Caco-2 (cell line): Measurements from ENCODE around the gene MEMO1. TPM values are rescaled to one million over a fixed set of nuclear protein-coding genes. Genes with fewer than 3 reads are reported as not detected.

ENCODE experiments used
- BruUV-seq: library from RNA; stranded (reverse); fragments of 400-500 nt; replicated peaks from 2 replicates; lab custom pipeline; 2021; lab: Mats Ljungman, UMichigan
- CTCF ChIA-PET: fragments of 300-600 bp; sonication (Branson Sonifier 250); formaldehyde crosslinking; loops from one replicate; lab custom pipeline; 2022; ENCODE audit warnings: antibody characterized with exemption; lab: Charles Lee
- POLR2A ChIA-PET: fragments of 300-600 bp; sonication (Branson Sonifier 250); formaldehyde crosslinking; loops from one replicate; lab custom pipeline; 2022; ENCODE audit warnings: antibody characterized with exemption; lab: Charles Lee
- DNase-seq, 2 experiments: peaks; one replicate each; pipeline versions ENCODE4 v3.0.0 to v3.0.0-alpha.2; 2020 to 2022
- H3K27me3 ChIP-seq: replicated peaks from 2 replicates; pipeline ENCODE4 v1.6.0; 2011; ENCODE audit warnings: low read length; ENCODE audit not compliant: control insufficient read depth, insufficient read depth
- H3K36me3 ChIP-seq: 2 replicates; pipeline ENCODE4 v1.5.1; 2011; ENCODE audit warnings: low read length; ENCODE audit not compliant: control insufficient read depth, insufficient read depth
- H3K4me1 ChIP-seq: fragments of 250-450 bp; sonication (Bioruptor Pico); 2 replicates; pipeline ENCODE4 v1.5.1; 2020; ENCODE audit warnings: mild to moderate bottlenecking
- H3K4me3 ChIP-seq: 2 replicates; pipeline ENCODE4 v1.5.1; 2011; ENCODE audit warnings: low read depth, mild to moderate bottlenecking, control low read depth, low read length
- H3K9me3 ChIP-seq: fragments of 250-450 bp; sonication (Bioruptor Pico); 2 replicates; pipeline ENCODE4 v1.5.1; 2020; ENCODE audit warnings: mild to moderate bottlenecking, moderate library complexity
- H3K27ac Mint-ChIP-seq: one replicate; pipeline ENCODE4 v1.8.0; 2022; ENCODE audit warnings: mixed read lengths; ENCODE audit not compliant: unreplicated experiment
- H3K27me3 Mint-ChIP-seq: one replicate; pipeline ENCODE4 v1.8.0; 2022; ENCODE audit warnings: mixed read lengths; ENCODE audit not compliant: insufficient read depth, unreplicated experiment
- H3K36me3 Mint-ChIP-seq: one replicate; pipeline ENCODE4 v1.8.0; 2022; ENCODE audit warnings: mild to moderate bottlenecking, mixed read lengths; ENCODE audit not compliant: insufficient read depth, unreplicated experiment
- H3K4me1 Mint-ChIP-seq: one replicate; pipeline ENCODE4 v1.8.0; 2022; ENCODE audit warnings: low read depth, mixed read lengths; ENCODE audit not compliant: unreplicated experiment
- H3K4me3 Mint-ChIP-seq: one replicate; pipeline ENCODE4 v1.8.0; 2022; ENCODE audit warnings: mild to moderate bottlenecking, moderate library complexity, mixed read lengths; ENCODE audit not compliant: unreplicated experiment
- H3K9me3 Mint-ChIP-seq: one replicate; pipeline ENCODE4 v1.8.0; 2022; ENCODE audit warnings: mixed read lengths; ENCODE audit not compliant: unreplicated experiment
- intact Hi-C: fragments of 100-400 bp; cut with micrococcal nuclease; formaldehyde crosslinking; loops from one replicate; pipeline ENCODE4 v1.10.0; 2022; ENCODE audit not compliant: unreplicated experiment
- total RNA-seq: library from RNA; stranded (reverse); gene quantifications from 2 replicates; pipeline ENCODE4 v1.2.3, GENCODE V29; 2022
- TF ChIP-seq, protein P1 (sequence below), 2 experiments: fragments of 200-600 bp in 1 of 2; IDR thresholded peaks; 1 replicate in 1 of 2; 2 replicates in 1 of 2; pipeline versions ENCODE4 v1.5.1 to v1.8.0; 2011 to 2022; ENCODE audit warnings: antibody characterized with exemption in 1 of 2, control low read depth in 1 of 2, inconsistent platforms in 1 of 2, low read depth in 1 of 2, low read length in 1 of 2, mild to moderate bottlenecking in 1 of 2, moderate library complexity in 1 of 2; ENCODE audit not compliant: insufficient read depth in 1 of 2, severe bottlenecking in 1 of 2, unreplicated experiment in 1 of 2

Gene MEMO1
- total RNA-seq, 1 experiment from 2014 or later, result 79.0 TPM

DNA sequence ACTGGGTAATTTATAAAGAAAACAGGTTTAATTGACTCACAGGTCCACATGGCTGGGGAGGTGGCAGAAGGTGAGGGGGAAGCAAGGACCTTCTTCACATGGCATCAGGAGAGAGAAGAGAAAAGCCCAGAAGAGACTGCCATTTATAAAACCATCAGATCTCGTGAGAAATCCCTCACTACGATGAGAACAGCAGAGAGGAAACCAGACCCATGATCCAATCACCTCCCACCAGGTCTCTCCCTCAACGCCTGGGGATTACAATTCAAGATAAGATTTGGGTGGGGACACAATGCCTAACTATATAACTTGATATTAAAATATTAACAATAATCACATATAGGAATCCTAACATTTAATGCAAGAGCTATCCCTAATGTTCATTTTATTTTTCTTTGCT is 31.8 kb downstream of the MEMO1 start:
- peaks cover 13% of the 10 kb centered on the region; the same call in 1 of the 2 replicates for H3K4me1 ChIP-seq
- no peaks in the 10 kb centered on the region for H3K27me3 ChIP-seq
- no TSS peak for BruUV-seq
- H3K9me3 Mint-ChIP-seq, result no peaks in the 10 kb centered on the region
- H3K4me3 ChIP-seq, result no peak overlapping the region
- no peak overlapping the region for H3K27ac Mint-ChIP-seq
- ChIA-PET POLR2A (no interaction called here), CTCF (no interaction called here)
- no peak overlapping the region for H3K4me3 Mint-ChIP-seq
- no peaks in the 10 kb centered on the region for H3K27me3 Mint-ChIP-seq
- H3K36me3 Mint-ChIP-seq, result peaks cover 10% of the 10 kb centered on the region
- peaks cover 15% of the 10 kb centered on the region for H3K4me1 Mint-ChIP-seq
- TF ChIP-seq, protein P1, sequence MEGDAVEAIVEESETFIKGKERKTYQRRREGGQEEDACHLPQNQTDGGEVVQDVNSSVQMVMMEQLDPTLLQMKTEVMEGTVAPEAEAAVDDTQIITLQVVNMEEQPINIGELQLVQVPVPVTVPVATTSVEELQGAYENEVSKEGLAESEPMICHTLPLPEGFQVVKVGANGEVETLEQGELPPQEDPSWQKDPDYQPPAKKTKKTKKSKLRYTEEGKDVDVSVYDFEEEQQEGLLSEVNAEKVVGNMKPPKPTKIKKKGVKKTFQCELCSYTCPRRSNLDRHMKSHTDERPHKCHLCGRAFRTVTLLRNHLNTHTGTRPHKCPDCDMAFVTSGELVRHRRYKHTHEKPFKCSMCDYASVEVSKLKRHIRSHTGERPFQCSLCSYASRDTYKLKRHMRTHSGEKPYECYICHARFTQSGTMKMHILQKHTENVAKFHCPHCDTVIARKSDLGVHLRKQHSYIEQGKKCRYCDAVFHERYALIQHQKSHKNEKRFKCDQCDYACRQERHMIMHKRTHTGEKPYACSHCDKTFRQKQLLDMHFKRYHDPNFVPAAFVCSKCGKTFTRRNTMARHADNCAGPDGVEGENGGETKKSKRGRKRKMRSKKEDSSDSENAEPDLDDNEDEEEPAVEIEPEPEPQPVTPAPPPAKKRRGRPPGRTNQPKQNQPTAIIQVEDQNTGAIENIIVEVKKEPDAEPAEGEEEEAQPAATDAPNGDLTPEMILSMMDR (IDR thresholded peaks at IDR 0.05; ENCODE audit: insufficient read depth in 1 of 2, low read depth in 1 of 2, low read length in 1 of 2, severe bottlenecking in 1 of 2, unreplicated experiment in 1 of 2), result no peak
- intact Hi-C loops, result no loop called here
- H3K9me3 ChIP-seq, result no peaks in the 10 kb centered on the region
- no peak for DNase-seq
- H3K36me3 ChIP-seq, result no peaks in the 10 kb centered on the region

DNA sequence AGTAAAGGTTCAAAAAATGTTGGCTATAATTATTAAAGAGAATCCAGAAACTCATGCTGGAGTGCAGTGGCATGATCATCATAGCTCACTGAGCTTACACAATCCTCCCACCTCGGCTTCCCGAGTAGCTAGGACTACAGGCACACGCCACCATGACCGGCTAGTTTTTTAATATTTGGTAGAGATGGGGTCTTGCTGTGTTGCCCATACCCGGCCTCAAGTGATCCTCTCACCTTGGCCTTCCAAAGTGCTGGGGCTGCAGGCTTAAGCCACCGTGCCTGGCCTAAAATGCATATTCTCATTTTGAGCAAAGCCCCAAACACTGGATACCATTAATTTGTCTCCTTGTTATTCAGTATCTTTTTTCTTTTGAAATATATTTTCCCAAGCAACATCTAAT is 32.4 kb downstream of the MEMO1 start:
- TF ChIP-seq, protein P1 (IDR thresholded peaks at IDR 0.05; ENCODE audit: insufficient read depth in 1 of 2, low read depth in 1 of 2, low read length in 1 of 2, severe bottlenecking in 1 of 2, unreplicated experiment in 1 of 2), result no peak
- ChIA-PET CTCF (no interaction called here), POLR2A (no interaction called here)
- no peak for DNase-seq
- H3K9me3 Mint-ChIP-seq, result no peaks in the 10 kb centered on the region
- peaks cover 6% of the 10 kb centered on the region for H3K36me3 Mint-ChIP-seq
- no peaks in the 10 kb centered on the region for H3K9me3 ChIP-seq
- H3K4me1 Mint-ChIP-seq, result peaks cover 15% of the 10 kb centered on the region
- intact Hi-C loops, result no loop called here
- H3K4me3 Mint-ChIP-seq, result no peak overlapping the region
- no peaks in the 10 kb centered on the region for H3K27me3 Mint-ChIP-seq
- no TSS peak for BruUV-seq
- no peaks in the 10 kb centered on the region for H3K36me3 ChIP-seq
- no peak overlapping the region for H3K4me3 ChIP-seq
- H3K27ac Mint-ChIP-seq, result no peak overlapping the region
- peaks cover 13% of the 10 kb centered on the region; the same call in 1 of the 2 replicates for H3K4me1 ChIP-seq
- no peaks in the 10 kb centered on the region for H3K27me3 ChIP-seq

DNA sequence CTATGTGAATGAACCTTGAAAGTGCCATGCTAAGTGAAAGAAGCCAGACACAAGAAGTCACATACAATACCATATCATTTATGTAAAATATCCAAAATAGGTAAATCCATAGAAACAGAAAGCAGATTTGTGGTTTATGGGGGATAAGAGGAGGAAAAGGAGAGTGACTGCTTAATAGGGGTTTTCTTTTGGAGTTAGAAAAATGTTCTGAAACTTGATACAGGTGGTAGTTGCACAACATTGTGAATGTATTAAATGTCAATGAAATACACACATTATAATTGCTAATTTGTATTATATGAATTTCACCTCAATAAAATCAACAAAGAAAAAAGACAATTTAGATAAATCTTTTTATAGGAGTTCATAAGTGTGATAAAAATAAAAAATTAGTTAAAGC is 37.1 kb downstream of the MEMO1 start:
- H3K4me1 Mint-ChIP-seq, result no peaks in the 10 kb centered on the region
- intact Hi-C loops, result no loop called here
- H3K4me3 Mint-ChIP-seq, result no peak overlapping the region
- H3K9me3 ChIP-seq, result no peaks in the 10 kb centered on the region
- H3K4me1 ChIP-seq, result no peaks in the 10 kb centered on the region
- POLR2A ChIA-PET, result no interaction called here
- H3K9me3 Mint-ChIP-seq, result no peaks in the 10 kb centered on the region
- no TSS peak for BruUV-seq
- H3K36me3 Mint-ChIP-seq, result peaks cover under 1% of the 10 kb centered on the region
- no peaks in the 10 kb centered on the region for H3K27me3 ChIP-seq
- no peak overlapping the region for H3K27ac Mint-ChIP-seq
- CTCF ChIA-PET, result no interaction called here
- no peaks in the 10 kb centered on the region for H3K27me3 Mint-ChIP-seq
- no peak overlapping the region for H3K4me3 ChIP-seq
- H3K36me3 ChIP-seq, result no peaks in the 10 kb centered on the region
- no peak for DNase-seq
- TF ChIP-seq, protein P1 (IDR thresholded peaks at IDR 0.05; ENCODE audit: insufficient read depth in 1 of 2, low read depth in 1 of 2, low read length in 1 of 2, severe bottlenecking in 1 of 2, unreplicated experiment in 1 of 2), result no peak
